Stimulated activated CD4-positive, alpha-beta T cell treated with anti-CD3 and anti-CD28 coated beads, Interleukin-4, amount 100 ng/mL, for 1 hour (primary cell): ENCODE data around the gene GSTM5.
"Not testable (repeated sequence)": the region's sequence is repeated elsewhere in the genome, so short reads cannot be mapped to it uniquely, and the experiment has no call there.

Experiments used
- DNase-seq: peaks from one replicate; pipeline ENCODE4 v3.0.0-alpha.2; 2020

GSTM5 gene

DNA sequence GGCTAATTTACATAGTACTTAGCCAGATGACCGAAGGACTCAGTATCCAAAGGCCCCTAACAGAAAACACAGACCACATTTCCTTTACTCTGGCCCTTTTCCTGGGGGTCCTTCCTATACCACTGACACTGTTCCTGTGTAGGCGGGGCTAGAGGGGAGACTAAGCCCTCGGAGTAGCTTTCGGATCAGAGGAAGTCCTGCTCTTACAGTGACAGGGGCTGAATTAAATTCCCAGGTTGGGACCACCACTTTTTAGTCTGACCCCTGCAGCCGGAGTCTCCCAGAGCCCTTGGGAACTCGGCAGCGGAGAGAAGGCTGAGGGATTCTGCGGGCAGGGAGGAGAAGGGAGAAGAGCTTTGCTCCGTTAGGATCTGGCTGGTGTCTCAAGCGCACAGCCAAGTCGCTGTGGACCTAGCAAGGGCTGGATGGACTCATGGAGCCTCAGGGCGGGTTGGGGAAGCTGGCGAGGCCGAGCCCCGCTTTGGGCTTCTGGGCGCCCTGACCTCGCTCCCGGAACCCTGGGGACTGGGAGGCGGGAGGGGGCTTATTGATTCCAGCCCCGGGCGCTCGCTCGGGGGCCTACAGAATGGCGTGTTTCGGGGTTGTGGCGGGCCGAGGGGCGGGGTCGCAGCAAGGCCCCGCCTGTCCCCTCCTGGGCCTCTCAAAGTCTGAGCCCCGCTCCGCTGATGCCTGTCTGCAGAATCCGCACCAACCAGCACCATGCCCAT lies at the start of gene GSTM5:
GSTM5 (plus strand) TSS at position 659 of the 728 bp plus-strand sequence; CDS start at position 721, 62 bp downstream.
- not testable (repeated sequence) for DNase-seq

DNA sequence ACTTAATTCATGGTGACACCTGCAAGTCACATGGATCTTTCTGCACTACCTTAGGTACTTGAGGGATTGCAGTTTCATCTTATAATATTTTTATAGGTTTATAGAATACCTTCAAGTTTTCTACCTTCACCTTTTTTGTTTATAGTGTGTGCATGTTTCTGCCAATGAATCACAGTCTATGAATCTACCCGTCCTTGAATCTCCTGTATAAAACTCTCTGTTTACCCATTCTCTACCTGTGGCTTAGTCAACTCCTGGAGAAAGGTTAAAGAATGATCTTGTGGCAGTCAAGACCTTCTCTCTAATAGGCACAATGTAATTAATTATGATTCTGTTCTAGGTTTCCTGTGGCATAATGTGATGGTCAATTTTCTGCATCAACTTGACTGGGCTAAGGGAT lies 47.4 kb upstream of the GSTM5 start:
- no peak for DNase-seq

DNA sequence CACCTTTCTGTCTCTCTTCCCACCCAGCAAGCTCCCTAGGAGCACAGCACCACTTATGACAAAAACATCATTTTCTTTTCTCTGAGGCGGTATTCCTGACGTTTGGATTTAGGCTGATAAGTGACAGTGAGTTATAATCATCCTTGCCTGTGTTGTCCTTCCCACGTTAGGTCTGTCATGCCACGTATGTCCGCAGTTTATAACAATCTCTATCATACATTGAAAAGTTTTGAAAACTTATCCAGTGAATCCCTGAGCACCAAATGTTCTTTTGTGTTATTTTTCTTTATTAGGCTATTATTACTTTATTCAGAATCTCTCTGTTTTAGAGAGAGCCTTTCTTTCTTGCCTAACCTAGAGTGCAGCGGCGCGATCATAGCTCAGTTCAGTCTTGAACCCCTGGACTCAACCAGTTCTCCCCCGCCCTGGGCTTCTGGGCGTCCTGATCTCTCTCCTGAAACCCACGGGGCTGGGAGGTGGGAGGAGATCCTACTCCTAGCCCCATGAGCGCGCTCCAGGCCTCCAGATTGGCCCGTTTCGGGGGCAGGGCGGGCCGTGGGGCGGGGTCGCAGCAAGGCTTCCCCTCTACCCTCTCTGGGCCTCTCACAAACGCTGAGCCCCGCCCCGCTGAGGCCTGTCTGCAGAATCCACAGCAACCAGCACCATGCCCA lies 44.5 kb upstream of the GSTM5 start, which contains the start of gene GSTM2:
GSTM2 (plus strand) TSS at position 606 of the 671 bp plus-strand sequence; CDS start at position 665, 59 bp downstream.
- DNase-seq: peak; percentile 85

DNA sequence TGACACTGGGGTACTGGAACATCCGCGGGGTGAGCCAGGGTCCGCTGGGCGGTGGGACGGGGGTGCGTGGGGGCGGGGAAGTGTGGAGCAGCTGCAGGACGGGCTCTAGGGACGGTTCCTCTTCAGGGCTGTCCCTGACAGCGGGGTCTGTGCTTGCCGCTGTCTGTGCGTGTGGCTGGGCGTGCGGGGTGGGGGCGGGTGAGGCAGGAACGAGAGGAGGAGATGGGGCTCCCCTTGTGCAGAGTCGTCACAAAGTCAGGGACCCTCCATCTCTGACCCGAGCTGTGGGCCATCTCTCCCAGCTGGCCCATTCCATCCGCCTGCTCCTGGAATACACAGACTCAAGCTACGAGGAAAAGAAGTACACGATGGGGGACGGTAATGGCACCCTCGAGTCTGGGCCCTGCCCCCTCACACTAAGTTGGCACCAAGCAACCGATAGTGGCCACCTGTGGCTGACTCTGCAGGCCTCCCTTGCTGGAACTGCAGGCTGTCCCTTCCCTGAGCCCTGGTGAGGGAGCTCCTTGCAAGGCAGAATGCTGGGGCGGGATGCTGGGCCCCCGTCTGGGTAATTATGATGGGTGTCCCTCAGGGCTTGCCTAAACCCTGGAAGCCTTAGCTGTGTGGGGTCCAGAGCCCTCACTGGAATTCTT lies 43.8 kb upstream of the GSTM5 start:
- DNase-seq: no peak

DNA sequence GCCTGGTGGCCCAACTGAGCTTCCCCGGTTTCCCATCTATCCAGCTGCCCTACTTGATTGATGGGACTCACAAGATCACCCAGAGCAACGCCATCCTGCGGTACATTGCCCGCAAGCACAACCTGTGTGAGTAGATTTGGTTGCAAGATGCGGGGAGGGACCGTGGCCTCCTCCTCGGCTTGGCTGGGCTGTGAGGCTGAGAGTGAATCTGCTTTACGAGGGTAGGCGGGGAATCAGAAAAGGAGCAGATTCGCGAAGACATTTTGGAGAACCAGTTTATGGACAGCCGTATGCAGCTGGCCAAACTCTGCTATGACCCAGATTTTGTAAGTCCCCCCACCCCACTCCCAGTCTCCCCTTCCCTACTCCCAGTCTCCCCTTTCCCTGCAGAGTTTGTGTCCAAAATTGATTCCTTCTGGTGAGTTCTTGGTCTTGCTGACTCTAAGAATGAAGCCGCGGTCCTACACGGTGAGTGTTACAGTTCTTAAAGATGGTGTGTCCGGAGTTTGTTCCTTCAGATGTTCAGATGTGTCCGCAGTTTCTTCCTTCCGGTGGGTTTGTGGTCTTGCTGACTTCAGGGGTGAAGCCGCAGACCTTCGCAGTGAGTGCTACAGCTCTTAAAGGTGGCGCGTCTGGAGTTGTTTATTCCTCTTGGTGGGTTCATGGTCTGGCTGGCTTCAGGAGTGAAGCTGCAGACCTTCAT lies 42.7 kb upstream of the GSTM5 start:
- no peak for DNase-seq

DNA sequence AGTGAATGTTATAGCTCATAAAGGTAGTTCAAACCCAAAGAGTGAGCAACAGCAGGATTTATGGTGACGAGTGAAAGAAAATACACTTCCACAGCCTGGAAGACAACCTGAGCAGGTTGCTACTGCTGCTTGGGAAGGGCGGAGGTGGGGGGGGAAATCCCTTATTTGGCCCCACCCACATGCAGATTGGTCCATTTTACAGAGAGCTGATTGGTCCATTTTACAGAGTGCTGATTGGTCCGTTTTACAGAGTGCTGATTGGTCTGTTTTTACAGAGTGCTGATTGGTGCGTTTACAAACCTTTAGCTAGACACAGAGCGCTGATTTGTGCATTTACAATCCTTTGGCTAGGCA lies 42.1 kb upstream of the GSTM5 start:
- DNase-seq: not testable (repeated sequence)

DNA sequence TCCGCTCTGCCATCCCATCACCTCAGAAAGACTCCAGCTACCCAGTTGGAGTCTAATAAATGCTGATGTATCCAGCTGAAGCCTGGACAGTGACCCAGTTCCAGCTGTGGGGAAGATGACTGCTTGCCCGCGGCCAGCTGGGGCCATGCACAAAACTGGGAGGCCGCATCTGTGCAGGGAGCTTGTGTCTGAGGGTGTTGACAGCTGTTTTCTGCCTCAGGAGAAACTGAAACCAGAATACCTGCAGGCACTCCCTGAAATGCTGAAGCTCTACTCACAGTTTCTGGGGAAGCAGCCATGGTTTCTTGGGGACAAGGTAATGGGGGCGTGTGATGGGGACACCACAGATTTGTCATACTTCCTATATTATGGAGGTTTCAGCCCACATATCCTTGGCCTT lies 41.0 kb upstream of the GSTM5 start:
- no peak for DNase-seq

DNA sequence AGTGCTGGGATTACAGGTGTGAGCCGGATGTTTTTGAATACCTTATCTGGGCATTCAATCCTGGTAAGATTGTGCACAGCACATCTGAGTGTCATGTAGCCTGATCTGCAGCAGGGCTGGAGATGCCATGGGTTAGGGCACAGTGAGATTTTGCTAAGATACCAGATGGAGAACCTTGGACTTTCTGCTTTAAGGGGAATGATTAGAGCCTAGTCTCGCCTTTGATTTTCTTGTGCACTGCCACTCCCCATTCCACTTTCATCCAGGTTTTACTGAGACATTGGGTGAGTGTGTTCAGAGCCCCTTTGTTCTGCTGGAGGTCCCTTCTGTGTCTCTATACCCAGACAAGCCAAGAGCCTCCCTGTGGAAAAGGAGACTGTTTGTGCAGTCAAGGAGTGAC lies 38.2 kb upstream of the GSTM5 start:
- DNase-seq: not testable (repeated sequence)

DNA sequence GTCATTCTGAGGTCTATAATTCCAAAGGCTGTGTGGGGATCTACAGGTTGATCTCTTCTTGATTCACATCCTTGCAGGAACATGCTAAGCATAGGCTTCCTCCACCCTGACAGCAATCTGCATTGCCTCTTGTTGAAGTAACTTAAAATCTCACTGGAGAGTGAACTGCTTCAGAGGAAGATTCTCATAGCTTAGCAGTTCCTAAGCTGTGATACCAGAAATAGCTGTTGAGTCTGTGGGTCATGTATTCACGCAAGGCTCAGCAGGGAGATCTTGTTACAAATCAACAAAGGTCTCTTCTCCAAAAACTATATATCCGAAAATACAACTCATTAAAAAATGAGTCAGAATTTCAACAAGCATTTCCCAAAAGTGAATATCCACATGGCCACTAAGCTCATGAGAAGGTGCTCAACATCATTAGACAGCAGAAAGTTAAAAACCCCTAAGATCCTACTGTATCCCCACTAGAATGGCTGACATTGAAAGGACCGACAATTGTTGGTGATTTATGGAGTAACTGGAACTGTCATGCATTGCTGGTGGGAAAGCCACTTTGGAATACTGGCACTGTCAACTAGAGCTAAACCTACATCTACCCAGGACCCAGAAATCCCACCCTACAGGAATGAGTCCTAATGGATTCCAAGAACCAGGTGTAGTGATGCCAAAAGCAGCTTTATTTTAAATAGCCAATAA lies 35.2 kb upstream of the GSTM5 start:
- DNase-seq: not testable (repeated sequence)

DNA sequence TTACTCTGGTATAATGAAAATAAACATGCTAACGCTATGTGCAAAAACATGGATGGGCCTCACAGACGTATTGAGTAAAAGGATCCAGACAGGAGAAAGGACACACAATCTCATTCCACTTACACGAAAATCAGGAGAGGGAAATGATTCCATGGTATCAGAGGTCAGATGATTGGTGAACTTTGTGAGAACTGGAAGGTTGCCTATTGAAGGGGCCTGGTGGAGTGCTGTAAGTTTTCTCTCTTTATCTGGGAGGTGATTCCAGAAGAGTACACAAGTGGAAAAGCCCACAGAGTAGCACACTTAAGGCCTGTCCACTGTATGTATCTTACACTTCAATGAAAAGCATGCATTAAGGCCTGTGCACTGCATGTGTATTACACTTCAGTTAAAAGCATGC lies 34.6 kb upstream of the GSTM5 start:
- DNase-seq: no peak

DNA sequence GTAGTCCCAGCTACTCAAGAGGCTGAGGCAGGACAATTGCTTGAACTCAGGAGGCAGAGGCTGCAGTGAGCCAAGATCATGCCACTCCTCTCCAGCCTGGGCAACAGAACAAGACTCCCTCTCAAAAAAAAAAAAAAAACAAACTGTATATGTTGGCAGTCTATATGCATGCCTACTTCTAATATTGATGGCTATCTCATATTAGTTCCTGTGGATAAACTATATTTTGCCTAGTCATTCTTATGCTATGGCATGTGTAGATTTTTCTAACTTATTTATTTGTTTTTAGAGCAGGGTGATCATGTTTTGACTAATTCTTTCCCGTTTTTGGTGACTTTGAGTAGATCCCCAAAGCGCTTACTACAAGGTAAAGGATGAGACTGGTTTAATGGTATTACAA lies 33.4 kb upstream of the GSTM5 start:
- DNase-seq: not testable (repeated sequence)

DNA sequence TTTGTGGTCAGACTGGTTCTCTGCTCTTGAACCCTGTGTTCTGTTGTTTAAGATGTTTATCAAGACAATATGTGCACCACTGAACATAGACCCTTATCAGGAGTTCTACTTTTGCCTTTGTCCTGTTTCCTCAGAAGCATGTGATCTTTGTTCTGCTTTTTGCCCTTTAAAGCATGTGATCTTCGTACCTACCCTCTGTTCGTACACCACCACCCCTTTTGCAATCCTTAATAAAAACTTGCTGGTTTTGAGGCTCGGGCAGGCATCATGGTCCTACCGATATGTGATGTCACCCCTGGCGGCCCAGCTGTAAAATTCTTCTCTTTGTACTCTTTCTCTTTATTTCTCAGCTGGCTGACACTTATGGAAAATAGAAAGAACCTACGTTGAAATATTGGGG lies 27.3 kb upstream of the GSTM5 start:
- not testable (repeated sequence) for DNase-seq

DNA sequence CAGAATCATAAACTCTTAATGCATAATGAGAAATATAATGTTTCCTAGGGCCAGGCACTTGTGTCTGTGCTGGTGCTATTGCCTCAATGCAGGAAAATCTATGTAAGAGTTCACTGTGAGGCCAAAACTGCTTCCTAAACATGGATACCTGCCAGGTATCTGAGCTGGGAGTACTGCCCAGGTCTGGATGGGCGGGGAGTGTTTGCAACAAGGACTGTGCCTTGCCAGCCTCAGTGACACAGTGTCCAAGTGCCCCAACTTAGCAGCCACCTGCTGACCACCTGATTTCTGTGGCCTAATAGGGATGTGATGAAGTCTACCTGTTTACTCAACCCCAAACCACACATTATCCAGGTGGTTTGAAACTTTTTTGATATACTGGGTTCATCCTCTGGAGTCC lies 26.7 kb upstream of the GSTM5 start:
- DNase-seq: not testable (repeated sequence)

DNA sequence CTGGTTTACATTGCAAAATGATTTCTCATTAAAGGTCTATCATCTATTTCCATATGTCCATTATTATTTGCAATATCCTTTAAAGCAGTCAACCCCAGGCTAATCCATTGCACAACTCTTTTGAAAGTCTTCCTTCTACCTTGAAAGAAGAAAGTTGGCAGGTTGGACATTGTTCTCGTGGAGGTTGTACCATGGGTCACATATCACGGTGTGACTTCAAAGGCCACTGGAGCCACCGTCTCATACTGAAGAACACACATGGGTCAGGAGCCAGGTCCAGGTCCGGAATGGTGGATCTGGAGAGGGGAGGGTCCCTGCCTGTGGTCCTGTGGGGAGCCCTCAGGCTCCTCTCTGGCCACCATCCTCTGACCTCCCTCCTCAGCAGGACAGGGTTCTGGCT lies 26.2 kb upstream of the GSTM5 start:
- not testable (repeated sequence) for DNase-seq

DNA sequence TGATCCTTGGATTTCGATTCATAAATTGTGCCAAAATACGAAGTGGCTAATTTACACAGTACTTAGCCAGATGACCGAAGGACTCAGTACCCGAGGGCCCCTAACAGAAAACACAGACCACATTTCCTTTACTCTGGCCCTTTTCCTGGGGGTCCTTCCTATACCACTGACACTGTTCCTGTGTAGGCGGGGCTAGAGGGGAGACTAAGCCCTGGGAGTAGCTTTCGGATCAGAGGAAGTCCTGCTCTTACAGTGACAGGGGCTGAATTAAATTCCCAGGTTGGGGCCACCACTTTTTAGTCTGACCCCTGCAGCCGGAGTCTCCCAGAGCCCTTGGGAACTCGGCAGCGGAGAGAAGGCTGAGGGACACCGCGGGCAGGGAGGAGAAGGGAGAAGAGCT lies 24.9 kb upstream of the GSTM5 start:
- DNase-seq: not testable (repeated sequence)

DNA sequence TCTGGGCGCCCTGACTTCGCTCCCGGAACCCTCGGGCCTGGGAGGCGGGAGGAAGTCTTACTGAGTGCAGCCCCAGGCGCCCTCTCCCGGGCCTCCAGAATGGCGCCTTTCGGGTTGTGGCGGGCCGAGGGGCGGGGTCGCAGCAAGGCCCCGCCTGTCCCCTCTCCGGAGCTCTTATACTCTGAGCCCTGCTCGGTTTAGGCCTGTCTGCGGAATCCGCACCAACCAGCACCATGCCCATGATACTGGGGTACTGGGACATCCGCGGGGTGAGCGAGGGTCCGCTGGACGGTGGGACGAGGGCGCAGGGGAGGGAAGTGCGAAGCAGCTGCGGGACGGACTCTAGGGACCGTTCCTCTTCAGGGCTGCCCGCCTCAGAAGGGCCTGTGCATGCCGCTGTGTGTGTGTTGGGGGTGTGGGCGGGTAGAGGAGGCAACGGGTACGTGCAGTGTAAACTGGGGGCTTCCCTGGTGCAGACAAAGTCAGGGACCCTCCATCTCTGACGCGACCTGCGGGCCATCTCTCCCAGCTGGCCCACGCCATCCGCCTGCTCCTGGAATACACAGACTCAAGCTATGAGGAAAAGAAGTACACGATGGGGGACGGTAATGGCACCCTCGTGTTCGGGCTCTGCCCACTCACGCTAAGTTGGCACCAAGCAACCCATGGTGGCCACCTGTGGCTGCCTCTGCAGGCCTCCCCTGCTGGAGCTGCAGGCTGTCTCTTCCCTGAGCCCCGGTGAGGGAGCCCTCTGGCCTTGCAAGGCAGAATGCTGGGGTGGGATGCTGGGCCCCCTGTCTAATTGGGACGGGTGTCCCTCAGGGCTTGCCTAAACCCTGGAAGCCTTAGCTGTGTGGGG lies 24.2 kb upstream of the GSTM5 start, which contains the start of gene GSTM1:
GSTM1 (plus strand) TSS at position 177 of the 859 bp plus-strand sequence; CDS start at position 234, 57 bp downstream.
- DNase-seq: no peak

DNA sequence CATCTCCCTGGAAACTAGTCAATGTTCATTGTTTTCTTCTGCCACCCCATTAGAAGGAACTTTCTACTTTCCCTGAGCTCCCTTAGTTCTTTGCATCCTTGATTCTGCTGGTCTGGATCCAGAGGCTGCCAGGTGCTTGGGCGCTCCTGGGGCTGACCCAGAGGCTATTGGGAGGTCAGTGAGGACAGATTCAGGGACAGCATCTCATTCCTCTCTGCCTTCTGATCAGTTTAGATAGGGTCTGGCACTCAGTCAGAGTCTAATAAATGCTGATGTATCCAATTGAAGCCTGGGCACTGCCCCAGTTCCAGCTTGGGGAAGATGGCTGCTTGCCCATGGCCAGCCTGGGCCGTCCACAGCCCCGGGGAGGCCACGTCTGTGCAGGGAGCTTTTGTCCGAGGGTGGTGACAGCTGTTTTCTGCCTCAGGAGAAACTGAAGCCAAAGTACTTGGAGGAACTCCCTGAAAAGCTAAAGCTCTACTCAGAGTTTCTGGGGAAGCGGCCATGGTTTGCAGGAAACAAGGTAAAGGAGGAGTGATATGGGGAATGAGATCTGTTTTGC lies 22.1 kb upstream of the GSTM5 start:
- DNase-seq: no peak

DNA sequence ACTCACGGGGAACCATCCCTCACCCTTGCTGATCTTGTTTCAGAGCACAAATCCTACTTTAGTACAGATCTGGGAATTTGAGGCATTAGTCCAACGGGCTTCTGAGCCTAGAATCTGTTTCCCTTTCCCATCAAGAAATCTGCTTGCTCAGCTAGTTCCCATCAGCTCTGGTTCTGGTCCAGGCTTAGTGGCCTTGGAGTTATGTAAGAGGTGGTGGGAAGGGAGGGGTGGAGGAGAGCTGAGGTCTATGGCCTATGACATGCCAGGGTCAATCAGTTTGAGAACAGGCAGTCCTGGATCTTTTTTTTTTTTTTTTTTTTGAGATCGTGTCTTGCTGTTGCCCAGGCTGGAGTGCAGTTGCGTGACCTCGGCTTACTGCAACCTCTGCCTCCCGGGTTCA lies 20.3 kb upstream of the GSTM5 start:
- no peak for DNase-seq

DNA sequence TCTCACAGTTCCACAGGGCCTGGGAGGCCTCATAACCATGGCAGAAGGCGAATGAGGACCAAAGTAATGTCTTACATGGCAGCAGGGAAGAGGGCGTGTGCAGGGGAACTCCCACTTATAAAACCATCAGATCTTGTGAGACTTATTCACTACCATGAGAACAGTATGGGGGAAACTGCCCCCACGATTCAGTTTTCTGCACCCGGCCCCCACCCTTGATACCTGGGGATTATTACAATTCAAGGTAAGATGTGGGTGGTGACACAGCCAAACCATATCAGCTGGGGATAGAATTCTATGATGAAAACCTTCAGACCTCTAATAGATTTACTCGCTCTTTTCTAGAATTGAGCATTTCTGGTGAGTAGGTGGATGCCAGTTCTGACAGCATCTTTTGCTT lies 17.7 kb upstream of the GSTM5 start:
- DNase-seq: not testable (repeated sequence)

DNA sequence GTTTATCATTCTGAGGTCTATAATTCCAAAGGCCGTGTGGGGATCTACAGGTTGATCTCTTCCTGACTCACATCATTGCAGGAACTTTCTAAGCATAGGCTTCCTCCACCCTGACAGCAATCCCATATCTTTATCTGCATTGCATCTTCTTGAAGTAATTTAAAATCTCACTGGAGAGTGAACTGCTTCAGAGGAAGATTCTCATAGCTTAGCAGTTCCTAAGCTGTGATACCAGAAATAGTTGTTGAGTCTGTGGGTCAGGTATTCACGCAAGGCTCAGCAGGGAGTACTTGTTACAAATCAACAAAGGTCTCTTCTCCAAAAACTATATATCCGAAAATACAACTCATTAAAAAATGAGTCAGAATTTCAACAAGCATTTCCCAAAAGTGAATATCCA lies 16.9 kb upstream of the GSTM5 start:
- DNase-seq: not testable (repeated sequence)

DNA sequence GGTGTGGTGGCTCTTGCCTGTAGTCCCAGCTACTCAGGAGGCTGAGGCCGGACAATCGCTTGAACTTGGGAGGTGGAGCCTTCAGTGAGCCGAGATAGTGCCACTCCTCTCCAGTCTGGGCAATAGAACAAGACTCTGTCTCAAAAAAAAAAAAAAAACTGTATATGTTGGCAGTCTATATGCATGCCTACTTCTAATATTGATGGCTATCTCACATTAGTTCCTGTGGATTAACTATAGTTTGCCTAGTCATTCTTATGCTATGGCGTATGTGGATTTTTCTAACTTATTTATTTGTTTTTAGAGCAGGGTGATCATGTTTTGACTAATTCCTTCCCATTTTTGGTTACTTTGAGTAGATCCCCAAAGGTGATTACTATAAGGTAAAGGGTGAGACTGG lies 15.0 kb upstream of the GSTM5 start:
- no peak for DNase-seq
